KBM-7 (cell line): Measurements from ENCODE around the gene PHGDH.

Experiments used
- DNase-seq: peaks from one replicate; pipeline ENCODE4 v3.0.0-alpha.2; 2015
- in situ Hi-C: fragments of 300-500 bp; cut with MboI; formaldehyde crosslinking; loops from 2 replicates; pipeline ENCODE4 v1.14.3; 2020; ENCODE audit warnings: low sequenced_read_pairs, low pct_unique_long_range_greater_than_20kb, mixed read lengths

Gene PHGDH

DNA sequence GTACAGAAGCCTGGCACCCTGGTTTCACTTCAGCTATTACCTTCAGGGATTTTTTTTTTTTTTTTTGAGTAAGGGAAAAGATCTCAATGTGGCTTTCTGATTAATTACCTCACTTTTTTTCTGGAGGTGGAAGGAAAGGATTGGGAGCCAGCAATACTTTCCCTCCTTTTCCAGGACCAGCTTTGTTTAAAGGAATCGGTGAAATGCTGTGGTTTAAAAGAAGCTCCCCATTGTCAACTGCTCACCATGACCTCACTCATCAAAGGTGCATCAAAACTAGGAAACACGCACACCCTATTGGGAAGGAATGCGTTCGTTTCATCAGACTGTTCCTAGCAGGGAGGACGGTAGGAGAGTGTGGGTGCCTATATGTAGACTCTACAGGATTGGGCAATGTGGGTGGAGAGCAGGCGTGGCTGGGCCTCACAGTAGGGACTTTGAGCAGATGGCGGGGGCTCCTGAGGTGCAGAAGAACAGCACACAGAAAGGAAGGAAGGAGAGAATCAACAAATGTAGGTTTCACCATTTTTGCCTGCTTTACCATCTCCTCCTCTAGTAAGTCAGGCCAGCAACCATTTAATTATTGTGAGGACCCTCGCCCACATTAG is 13.0 kb downstream of the PHGDH start:
- in situ Hi-C loops = no loop called here
- no peak for DNase-seq

DNA sequence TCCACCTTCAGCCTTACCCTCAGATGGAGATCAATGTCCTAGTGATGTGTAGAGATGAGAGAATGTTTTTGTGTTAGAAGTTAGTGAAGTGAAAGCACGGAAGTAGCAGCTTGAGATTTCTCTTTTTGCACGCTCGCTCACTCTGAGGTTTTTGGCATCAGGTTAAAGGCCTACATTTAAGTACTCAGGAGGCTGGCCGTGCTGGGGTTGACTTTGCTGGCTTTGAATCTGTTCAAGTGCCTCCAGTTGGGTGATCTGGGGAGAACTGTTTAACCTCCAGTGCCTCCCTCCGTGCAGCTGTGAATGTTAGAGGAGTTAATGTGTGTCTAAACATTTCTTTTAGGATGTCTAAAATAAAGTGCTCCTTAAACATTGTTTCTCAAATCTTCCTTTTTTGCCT is 13.9 kb downstream of the PHGDH start:
- in situ Hi-C loops = no loop called here

DNA sequence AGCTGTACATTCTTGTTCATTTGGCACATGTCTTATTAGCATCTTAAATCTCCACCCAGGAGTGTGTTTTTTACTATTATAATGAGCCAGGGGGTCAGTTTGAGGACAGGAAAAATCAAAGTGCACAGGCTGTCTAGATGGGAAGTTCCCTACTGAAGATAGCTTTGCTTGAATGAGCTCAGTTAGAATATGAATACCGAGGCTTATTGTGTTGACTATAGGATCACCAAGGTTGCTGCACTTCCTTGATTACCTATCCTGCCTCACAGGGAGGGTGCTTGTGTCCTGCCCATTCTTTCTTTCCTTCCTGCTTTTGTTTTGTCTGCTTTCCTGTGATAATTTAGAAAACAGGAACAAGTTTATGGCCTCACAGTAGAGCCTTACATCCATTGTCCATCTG is 16.3 kb downstream of the PHGDH start:
- in situ Hi-C loops = no loop called here
- DNase-seq = no peak

More for the DNA sequence above, 13.9 kb downstream of the PHGDH start:
- no peak for DNase-seq

DNA sequence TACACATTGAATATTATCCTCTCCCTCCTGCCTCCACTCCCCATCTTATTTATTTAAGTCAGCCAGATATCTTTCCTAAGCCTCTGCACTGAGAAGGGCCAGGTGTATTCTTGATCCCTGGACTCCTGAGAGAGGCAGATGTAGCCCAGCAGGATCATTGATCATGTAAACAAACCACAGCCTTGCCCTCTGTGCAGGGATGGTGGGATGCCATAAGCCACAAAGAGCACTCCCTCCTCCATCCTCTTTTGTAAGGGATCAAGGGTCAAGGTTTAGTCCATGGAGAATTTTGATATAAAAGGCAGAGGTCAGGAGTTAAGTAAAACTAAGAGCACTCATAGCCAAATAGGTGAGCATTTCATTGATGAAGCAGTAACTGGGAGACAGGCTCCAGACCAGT is 17.3 kb downstream of the PHGDH start:
- DNase-seq = no peak
- in situ Hi-C loops = no loop called here

DNA sequence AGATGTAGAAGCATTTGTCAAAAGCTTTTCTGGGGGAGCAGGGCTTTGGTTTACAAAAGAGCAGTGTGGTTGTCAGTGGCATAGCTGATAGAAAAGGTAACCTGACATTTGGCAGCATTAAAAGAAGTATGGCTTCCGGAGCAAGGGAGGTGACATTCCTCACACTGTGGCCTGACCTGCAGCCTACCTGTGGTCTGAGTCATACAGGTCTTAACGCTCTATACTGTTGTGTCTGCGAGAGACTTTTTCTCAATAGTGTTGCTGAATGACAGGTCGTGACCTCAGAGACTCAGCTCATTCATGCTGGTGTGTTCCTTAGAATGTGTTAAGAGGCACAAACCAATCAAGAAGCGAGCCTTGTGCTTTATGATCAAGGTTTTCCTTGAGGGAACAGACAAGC is 19.3 kb downstream of the PHGDH start:
- no peak for DNase-seq
- in situ Hi-C loops = no loop called here

DNA sequence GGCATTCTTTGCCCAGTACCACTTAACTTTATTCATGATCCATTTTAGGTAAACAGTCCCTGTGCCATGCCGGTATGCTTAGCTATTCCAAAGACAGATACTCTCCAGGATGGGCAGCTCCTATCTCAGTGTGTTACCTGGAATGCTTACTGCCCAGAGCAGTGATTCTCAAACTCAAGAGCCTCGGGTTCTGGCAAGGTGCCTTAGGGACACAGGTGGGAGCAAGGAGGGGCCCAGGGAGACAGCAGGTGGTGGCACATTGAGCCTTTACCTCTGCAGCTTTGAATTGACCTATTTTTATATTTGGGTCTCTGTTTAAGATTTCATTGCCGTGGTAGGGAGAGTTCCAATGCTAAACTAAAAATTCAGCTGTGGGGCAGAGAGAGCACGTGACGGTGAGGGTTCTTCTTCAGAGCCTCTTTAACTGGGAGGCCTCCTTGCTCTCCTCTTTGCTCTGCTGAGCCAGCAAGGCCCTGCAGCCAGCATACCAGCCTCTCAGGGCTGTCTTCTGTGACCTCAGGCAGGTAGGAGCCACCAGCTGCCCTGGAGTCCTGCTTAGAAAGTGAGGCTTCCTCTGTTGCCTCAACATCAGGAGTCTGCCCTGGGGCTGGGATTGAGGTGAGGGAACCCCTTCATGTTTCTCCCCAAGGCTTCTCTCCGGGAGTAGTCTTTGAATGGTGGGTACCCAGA is 20.2 kb downstream of the PHGDH start:
- in situ Hi-C loops = no loop called here

DNA sequence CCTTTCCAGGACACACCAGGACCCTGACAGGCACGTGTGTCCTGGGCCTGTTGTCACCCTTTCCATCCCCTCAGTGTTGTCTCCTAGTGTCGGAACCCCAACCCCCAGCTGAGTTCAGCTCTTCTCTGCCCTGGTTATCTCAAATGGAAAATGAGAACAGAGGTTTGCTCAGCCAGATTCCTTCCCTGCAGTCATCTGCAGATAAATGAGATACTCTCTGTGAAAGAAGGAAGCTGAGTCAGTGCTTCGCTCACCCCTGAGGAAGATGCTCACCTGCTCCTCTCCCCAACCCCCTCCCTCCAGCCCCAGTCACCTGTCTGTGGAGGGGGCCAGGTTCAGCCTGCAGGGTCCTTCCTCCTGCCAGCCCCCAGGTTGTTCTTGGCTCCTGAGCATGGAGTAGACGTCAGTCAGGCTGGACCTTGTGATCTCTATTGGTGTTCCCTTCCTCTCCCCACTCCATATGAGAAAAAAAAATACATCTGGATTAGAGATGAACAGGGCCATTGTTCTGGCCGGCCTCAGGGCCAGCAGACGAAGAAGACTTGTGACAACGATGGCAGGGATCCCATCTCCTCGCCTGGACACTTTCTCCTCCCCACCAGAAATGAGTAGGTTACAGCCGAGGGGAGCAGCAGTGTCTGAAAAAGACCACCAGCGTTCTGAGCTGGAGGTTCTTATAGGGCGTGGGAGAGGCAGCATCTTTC is 20.9 kb downstream of the PHGDH start:
- in situ Hi-C loops = no loop called here
- no peak for DNase-seq

More for the DNA sequence above, 20.2 kb downstream of the PHGDH start:
- DNase-seq = no peak

DNA sequence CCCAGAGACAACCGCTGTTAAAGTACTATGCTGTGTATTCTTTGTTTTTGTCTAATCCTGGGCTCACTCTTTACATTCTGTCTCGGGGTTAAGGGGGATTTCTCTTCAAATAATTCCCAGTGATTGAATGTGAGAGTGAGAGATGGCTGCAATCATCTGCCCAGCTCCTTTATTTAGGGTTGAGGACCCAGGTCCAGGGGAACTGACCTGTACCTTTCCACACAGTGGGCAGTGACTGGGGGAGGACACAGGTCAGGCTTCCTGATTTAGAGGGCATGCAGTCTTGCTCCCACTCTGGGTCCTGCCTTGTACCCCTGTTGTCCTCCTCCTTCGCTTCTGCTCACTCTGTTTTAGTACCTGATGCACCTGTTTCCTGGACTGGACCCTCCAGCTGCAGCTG is 22.0 kb downstream of the PHGDH start:
- in situ Hi-C loops = no loop called here
- DNase-seq = no peak

DNA sequence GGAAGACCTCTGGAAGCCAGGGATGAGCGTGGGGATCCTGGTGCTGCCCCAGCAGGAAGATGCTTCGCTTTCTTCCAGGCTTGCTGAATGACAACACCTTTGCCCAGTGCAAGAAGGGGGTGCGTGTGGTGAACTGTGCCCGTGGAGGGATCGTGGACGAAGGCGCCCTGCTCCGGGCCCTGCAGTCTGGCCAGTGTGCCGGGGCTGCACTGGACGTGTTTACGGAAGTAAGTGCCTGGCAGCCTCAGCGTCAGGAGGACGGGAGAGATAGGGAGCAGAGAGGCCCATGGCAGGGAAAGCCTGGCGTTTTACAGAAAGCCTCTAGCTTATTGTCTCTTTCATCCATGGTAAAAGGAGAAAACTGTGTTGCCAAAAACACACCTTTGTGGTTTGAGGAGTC is 23.5 kb downstream of the PHGDH start:
- in situ Hi-C loops = no loop called here
- DNase-seq = no peak

DNA sequence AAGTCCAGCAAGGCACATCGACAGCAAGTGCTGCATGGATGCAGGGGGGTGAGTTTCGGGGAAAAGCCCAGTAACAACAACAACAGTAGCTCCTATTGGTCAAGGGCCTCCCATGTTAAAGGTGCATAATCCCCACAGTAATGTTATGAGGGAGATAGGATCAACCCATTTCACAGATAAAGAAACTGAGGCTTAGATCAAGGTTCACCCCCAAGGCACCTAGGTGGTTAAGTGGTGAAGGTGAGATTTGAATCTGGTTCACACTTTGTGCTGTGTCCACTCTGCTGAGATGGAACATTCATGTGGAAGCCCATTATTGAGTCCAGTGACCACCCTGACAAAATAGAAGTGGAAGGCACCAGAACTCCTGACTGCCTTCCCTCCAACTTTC is 24.9 kb downstream of the PHGDH start:
- DNase-seq = no peak
- in situ Hi-C loops = no loop called here

DNA sequence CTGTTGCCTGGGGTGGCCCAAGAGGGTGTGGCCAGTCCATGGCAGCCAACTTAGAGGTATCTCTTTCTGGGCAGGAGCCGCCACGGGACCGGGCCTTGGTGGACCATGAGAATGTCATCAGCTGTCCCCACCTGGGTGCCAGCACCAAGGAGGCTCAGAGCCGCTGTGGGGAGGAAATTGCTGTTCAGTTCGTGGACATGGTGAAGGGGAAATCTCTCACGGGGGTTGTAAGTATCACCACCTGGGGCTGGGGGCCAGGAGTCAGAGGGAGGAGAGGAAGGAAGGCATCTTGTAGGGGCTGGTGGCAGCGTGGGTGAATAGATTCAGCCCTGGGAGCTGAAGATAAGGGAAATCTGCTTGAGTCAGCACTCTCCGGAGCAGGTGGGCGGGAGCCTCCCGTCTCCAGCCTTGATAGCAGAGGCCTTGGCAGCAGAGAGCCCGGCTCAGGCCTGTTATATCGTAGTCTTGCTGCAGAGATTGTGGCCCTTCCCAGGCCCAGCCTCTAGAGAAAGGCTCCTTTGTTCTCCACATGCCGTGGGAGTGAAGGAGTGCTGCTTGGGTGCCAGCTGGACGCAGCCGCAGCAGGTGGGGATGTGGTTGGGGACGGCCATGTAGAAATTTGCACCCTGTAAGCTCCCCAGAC is 25.4 kb downstream of the PHGDH start:
- no peak for DNase-seq
- in situ Hi-C loops = no loop called here

DNA sequence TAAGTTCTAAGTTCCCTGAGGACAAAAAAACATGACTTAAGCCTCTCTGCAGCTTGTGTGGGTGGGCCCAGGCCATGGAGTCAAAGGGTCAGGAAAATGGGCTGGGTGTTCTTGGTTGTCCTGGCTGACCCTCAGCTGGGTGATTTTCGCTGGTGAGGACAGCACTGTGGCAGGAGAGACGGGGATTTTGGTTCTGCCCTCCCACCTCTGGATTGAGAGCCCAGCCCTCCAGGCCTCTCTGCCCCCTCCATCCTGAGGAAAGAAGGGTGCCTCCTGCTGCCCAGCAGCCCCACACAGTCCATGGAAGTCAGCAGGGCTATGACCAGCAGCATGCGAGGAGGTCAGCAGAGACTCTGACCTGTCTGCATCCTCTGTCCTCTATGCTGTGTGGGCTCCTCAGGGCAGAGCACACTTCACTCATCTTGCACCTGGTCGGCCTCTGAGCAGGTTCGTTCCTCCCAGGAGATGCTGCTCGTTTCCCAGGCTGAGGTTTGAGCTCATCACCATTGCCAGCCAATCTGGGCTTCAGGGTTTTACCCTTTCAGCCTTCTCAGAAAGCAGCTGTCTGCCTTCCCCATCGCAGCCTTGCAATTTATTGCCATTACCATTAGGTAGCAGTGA is 26.5 kb downstream of the PHGDH start:
- in situ Hi-C loops = no loop called here
- no peak for DNase-seq

DNA sequence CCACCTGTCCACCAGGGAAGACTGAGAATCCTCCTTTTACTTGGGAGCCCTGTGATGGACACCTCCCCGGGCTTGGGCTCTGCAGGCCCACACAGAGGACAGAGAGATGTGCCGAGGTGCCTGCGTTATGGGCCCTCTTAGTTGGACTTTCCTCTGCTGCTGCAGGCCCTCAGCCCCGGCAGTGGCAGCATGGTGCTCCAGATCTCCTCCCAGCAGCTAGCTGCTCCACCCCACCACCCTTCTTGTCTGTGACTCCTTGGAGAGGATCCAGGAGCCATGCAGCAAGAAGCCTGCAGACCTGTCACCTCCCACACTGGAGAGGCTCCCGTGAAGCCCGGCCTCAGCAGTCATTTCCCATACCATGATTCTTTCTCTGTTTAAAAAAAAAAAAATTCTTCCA is 27.4 kb downstream of the PHGDH start:
- no peak for DNase-seq
- in situ Hi-C loops = no loop called here

DNA sequence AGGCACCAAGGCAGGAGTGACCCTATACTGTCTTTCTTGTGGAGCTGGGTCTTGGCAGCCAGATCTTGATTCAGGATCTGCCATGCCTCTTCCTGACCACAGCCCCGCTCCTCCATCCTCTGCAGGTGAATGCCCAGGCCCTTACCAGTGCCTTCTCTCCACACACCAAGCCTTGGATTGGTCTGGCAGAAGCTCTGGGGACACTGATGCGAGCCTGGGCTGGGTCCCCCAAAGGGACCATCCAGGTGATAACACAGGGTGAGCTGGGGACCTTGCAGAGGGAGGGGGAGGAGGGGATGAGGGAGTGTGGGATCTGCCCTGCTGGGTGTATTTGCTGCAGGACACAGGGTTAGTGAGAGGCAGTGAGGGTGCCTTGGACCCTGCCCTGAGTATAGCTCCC is 28.5 kb downstream of the PHGDH start:
- DNase-seq = no peak
- in situ Hi-C loops = no loop called here

DNA sequence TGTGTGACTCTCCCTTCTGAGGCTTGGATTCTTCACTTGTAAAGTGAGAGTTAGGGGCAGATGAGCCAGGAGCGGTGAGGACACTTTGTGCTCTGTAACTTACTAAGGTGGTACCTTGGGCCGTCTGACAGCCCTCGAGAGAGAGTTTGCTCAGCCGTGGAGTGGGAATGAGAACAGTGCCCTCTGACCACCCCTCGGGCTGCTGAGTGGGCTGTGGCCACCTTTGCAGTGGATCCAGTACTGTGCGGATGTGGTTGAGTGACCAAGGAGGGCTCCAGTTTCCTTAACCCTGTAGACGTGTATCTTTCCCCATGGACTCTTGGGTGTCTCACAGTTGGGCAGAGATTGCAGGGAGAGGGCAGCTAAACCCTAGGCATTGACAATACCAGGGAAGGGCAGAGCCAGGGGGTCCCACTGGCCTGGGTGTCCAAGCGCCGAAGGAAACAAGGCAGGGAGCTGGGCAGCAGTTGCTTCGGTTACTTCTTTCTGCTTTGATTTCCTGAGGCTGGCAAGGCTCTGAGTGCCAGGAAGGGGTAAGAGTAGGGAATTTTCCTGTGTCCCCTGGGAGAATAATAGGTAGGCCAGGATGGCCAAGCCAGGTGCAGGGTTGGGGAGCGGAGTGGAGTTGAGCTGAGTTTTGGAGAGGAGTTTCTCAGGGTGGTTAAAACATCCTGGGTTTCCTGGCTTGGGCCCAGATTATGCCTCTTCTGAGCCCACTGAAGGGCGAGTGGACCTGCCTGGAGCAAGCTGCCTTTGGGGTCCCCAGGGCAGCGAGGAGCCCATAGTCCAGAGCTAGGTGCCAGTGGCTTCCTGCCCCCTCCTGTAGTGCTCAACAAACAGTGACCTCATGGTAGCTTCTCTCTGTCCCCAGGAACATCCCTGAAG is 29.4 kb downstream of the PHGDH start:
- DNase-seq = no peak
- in situ Hi-C loops = no loop called here

DNA sequence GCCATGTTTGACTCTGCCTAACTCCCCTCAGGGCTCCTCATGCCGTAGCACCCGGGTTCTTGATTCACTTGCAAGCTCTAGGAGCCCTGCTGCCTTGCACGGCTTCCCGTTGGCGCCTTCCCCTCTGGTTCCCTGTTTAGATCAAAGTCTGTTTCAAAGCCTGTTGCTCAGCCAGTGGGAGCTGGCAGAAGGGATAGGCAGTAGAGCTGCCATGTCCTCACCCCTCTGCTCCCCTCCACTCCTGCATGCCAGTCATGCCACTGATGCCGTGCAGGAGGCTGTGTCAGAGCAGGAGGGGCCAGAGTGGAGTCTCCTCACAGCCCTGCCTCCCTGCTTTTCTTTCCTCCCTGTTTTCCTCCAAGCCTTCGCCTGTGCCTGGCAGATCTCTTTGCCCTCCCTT is 30.5 kb downstream of the PHGDH start:
- in situ Hi-C loops = no loop called here
- DNase-seq = no peak

DNA sequence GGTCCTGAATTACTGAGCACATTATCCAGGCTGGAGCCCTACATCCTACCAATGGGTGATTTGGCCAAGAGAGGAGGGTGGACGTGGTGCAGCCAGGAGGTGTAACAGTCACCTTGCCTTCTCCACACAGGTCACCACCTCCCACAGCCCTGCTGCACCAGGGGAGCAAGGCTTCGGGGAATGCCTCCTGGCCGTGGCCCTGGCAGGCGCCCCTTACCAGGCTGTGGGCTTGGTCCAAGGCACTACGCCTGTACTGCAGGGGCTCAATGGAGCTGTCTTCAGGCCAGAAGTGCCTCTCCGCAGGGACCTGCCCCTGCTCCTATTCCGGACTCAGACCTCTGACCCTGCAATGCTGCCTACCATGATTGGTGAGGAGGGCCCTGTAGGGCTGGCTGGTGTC is 30.9 kb downstream of the PHGDH start:
- DNase-seq = no peak
- in situ Hi-C loops = no loop called here

DNA sequence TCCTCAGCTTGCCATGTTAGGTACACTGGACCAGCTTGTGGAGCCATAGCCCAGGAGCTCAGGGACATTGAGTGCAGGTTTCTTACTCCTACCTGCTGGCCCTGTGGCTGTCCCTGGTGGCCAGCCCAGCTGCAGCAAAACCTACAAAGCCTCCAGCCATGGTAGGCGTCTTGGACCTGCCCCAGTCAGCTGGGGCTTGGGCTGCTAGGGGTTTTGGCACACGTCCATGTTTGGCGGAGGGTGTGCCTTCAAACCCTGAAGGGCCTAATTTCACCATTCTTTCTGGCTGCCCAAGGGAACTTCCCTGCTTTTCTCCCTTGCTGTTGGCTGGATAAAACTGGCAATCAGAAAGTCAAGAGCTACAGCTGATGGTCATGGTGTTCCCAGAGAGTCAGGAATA is 31.6 kb downstream of the PHGDH start:
- no peak for DNase-seq
- in situ Hi-C loops = no loop called here
